HL-60/S4 treated with phorbol 12-myristate 13-acetate at 8.2 ng/mL for 4 days and 3 days (cell line): Measurements from ENCODE around the gene PTP4A2.
"Not testable (repeated sequence)": the region's sequence is repeated elsewhere in the genome, so short reads cannot be mapped to it uniquely, and the experiment has no call there.

Experiments
- in situ Hi-C: fragments of 300-500 bp; cut with MboI; formaldehyde crosslinking; loops from 2 replicates; pipeline ENCODE4 v1.15.0; 2022; ENCODE audit warnings: low sequenced_read_pairs

Gene PTP4A2

GRCh38 chr1:31926853-31927660, 11.1 kb downstream of the PTP4A2 start:
- in situ Hi-C loops = no loop called here

DNA sequence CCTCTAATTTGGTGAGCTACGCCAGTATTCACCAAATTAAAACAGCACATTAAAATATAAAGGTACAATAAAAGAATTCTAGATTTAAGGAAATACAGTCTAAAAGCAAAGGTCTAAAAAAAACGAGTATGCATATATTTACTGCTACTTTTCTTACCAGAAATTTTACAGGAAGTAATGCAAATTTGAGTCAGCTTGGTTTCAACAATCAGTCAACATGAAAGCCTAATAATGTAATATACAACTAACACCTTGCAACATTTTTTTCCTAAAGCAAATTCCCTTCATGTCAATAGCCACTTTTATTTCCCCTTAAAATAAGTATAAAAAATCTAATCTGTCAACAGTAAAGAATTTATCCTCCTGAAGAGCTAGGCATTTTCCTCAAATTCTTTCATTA, 11.9 kb downstream of the PTP4A2 start:
- in situ Hi-C loops = no loop called here

- in situ Hi-C loops = not testable (repeated sequence)
Measured at GRCh38 chr1:31925824-31926223, 12.3 kb downstream of the PTP4A2 start.

- in situ Hi-C loops = no loop called here
Measured at GRCh38 chr1:31924839-31925238, 13.3 kb downstream of the PTP4A2 start.

- in situ Hi-C loops = no loop called here
Measured at GRCh38 chr1:31923901-31924535, 14.2 kb downstream of the PTP4A2 start.

GRCh38 chr1:31920956-31921355, 17.2 kb downstream of the PTP4A2 start:
- in situ Hi-C loops = no loop called here

DNA sequence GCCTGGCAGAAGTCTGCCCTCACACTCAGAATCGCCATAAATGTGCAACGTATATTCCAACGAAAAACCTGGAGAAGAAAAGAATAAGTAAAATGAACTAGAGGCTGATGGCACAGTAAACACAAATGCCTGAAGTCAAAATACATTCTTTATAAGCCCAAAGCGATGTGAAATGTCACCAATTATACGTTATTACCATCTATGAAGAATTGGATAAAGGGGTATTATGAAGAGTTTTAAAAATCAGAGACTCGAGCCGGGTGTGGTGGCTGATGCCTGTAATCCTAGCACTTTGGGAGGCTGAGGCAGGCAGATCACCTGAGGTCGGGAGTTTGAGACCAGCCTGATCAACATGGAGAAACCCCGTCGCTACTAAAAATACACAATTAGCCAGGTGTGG, 18.6 kb downstream of the PTP4A2 start:
- in situ Hi-C loops = no loop called here

GRCh38 chr1:31915438-31915837, 22.7 kb downstream of the PTP4A2 start:
- in situ Hi-C loops = no loop called here

GRCh38 chr1:31913968-31914367, 24.2 kb downstream of the PTP4A2 start:
- in situ Hi-C loops = no loop called here

GRCh38 chr1:31912839-31913239, 25.3 kb downstream of the PTP4A2 start:
- in situ Hi-C loops = no loop called here

GRCh38 chr1:31911994-31912780, 26.0 kb downstream of the PTP4A2 start:
- in situ Hi-C loops = no loop called here

DNA sequence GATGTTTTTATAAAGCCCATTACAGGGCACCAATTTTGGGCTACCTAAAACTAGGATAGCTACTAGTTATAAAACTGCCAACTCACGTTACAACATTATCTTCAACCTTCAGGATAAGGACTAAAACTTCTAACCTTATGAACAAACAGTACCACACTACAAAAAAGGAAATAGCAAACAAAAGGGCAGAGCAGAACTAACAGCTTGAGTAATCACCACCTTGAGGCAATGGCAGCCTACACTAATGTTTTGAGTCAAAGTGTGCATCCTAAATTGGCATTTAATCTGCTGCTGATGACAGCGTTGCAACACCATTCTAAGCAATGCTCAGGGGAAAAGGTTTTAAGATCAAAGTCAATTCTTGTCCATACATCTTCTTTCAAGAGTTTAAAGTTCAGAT, 27.2 kb downstream of the PTP4A2 start:
- in situ Hi-C loops = no loop called here

GRCh38 chr1:31909691-31910090, 28.5 kb downstream of the PTP4A2 start:
- in situ Hi-C loops = no loop called here

DNA sequence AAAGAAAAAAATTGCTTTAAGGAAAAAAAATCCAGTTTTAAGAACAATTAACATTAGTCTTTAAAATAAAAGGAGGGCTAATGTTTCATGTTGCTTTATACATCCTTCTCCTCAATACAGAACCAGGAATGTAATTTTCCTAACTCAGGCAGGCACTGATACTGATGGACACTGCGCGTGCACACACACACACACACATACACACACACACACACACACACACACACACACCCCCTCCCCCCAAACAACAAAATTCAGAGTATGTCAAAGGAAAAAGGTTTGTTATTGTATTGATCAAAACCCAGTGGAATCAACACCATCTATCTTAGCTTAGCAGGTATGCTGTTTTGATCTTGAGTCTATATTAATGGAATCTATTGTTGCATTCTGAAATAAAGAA, 31.6 kb downstream of the PTP4A2 start:
- in situ Hi-C loops = no loop called here

GRCh38 chr1:31905681-31906080, 32.5 kb downstream of the PTP4A2 start:
- in situ Hi-C loops = no loop called here

- in situ Hi-C loops = no loop called here
Measured at GRCh38 chr1:31905093-31905509, 33.1 kb downstream of the PTP4A2 start.

DNA sequence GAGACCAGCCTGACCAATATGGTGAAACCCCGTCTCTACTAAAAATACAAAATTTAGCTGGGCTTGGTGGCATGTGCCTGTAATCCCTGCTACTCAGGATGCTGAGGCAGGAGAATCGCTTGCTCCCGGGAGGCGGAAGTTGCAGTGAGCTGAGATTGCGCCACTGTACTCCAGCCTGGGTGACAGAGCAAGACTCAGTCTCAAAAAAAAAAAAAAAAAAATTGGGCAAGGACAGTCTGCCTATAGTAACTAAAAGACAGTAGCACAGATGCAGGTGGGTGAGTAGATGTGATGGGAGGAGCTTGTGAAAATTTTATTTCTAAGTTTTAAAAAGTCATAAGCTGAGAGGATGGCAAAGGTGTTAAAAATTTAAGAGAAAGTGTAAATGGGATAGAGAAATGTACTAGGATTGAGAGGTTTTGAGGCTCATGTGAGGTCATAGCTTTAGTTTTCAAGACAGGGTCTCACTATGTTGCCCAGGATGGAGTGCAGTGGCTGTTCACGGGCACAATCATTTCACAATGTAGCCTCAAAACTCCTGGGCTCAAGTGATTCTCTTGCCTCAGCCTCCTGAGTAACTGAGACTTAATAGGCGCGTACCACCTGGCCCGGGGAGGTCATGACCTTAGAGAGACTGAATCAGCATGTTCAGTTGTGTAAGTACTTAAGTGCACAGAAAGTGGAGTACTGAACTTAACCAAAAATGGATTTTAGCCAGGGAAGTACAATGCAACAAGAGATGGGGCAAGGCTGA, 33.7 kb downstream of the PTP4A2 start:
- in situ Hi-C loops = no loop called here

- in situ Hi-C loops = no loop called here
Measured at GRCh38 chr1:31902510-31902860, 35.7 kb downstream of the PTP4A2 start.

- in situ Hi-C loops = no loop called here
Measured at GRCh38 chr1:31901838-31902509, 36.2 kb downstream of the PTP4A2 start.

DNA sequence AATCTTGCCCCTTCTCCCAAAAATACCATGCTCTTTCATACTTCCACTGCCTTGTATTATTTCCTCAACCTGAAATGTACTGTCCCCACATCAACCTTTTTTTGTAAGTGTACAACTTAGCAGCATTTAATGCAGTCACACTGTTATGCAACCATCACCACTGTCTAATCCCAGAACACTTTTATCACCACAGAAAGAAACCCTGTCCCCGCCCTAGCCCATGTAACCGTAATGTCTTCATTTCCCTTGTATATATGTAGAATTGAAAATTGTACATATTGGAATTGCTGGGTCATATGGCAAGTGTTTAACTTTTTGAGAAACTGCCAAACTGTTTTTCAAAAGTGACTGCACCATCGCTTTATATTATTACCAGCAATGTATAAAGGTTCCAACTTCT, 37.4 kb downstream of the PTP4A2 start:
- in situ Hi-C loops = no loop called here
